ENCODE results near the gene RBM15B.

DNA sequence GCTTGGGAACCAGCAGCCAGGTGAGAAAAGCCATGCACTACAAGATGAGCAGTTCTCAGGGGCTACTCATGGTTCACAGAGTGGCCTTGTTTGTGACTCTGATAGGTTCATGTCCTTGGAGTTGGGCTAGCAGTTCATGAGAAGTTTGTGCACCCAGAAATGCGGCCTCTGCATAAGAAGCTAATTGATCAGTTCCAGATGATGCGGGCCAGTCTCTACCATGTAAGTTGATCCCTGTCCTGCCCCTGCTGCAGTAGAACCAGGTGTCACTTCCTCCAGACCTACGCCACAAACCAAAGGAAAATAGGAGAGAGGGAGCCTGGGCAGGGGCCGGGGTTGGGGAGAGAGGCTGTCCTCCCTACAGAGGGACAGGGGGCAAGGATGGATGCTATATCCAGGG lies 33.2 kb upstream of the RBM15B start:
- TF ChIP-seq, protein P1, sequence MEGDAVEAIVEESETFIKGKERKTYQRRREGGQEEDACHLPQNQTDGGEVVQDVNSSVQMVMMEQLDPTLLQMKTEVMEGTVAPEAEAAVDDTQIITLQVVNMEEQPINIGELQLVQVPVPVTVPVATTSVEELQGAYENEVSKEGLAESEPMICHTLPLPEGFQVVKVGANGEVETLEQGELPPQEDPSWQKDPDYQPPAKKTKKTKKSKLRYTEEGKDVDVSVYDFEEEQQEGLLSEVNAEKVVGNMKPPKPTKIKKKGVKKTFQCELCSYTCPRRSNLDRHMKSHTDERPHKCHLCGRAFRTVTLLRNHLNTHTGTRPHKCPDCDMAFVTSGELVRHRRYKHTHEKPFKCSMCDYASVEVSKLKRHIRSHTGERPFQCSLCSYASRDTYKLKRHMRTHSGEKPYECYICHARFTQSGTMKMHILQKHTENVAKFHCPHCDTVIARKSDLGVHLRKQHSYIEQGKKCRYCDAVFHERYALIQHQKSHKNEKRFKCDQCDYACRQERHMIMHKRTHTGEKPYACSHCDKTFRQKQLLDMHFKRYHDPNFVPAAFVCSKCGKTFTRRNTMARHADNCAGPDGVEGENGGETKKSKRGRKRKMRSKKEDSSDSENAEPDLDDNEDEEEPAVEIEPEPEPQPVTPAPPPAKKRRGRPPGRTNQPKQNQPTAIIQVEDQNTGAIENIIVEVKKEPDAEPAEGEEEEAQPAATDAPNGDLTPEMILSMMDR (optimal IDR thresholded peaks at IDR 0.05 in 1 of 3, IDR thresholded peaks at IDR 0.05 in 1 of 3, conservative IDR thresholded peaks at IDR 0.05 in 1 of 3; ENCODE audit: extremely low read depth in 1 of 3, insufficient read depth in 2 of 3, low read length in 3 of 3): no peak
- TF ChIP-seq EZH2 (IDR thresholded peaks at IDR 0.05; ENCODE audit: low read length): no peak

Data from keratinocyte (primary cell).